ENCODE results near the gene BCR.

- no peak for TF ChIP-seq POLR2A (IDR thresholded peaks at IDR 0.05)
- TF ChIP-seq CTCF (IDR thresholded peaks at IDR 0.05) = no peak
These were observed 113.4 kb downstream of the BCR start for GRCh38 chr22:23293720-23294119.

Measured in transverse colon (tissue), 3 donors.